GM18505 (cell line): ENCODE measurements around the gene MFSD11.
"Not testable (repeated sequence)": the region's sequence is repeated elsewhere in the genome, so short reads cannot be mapped to it uniquely, and the experiment has no call there.

Source experiments
- ATAC-seq: cut with Tn5 transposase; IDR thresholded peaks from one replicate; pipeline ENCODE4 v1.9.1; 2021; ENCODE audit not compliant: unreplicated experiment
- POLR2A ChIP-seq: IDR thresholded peaks from 4 replicates; pipeline ENCODE4 v1.6.1; 2011; ENCODE audit warnings: borderline replicate concordance; ENCODE audit not compliant: insufficient read depth, insufficient read length; ENCODE audit errors: extremely low read depth

MFSD11 gene

DNA sequence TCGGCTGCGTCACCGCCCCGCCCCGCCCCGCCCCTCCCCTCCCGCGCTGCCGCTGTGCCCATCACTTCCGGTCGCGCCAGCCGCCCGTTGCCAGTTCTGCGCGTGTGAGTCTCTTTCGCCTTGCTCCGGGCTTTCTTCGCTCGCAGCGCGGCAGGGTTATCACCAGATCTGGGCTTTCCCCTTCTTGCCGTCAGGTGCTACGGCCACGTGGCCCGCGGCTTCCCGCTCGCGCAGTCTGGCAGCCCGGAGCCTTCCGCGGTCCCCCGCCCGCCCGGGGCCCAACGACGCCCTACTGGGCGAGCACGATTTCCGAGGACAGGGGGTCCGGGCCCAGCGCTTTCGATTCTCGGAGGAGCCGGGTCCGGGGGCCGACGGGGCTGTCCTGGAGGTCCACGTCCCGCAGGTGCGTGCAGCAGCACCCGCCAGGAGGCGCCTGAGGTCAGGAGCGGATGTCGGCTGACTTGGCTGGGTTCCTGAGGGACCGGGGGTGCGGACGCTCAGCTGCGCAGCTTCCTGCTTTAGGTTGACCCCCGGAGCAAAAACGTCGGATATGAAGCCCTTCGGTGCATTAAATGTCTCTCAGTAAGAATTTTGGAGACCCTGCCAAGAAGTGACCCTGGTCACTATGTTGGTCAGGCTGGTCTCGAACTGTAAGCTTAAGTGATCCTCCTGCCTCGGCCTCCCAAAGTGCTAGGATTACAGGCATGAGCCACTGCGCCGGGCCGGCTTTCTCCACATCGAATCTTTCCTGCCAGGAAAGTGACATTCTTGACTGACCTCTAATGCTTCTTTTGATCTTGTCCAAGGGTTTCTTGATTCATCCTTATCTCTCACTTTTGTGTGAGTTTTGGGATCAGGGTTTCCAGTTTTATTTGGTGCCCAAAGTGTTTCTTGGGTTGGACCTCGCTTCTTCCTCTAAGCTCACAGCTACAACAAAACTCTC, 10.9 kb upstream of the MFSD11 start, which contains the start of gene METTL23:
Gene METTL23, plus strand, starts transcription at position 64 of the 943 bp plus-strand sequence. CDS start 2,872 bp downstream, outside the sequence.
- peak; percentile 88 for TF ChIP-seq POLR2A
- peak; percentile 47 for ATAC-seq

DNA sequence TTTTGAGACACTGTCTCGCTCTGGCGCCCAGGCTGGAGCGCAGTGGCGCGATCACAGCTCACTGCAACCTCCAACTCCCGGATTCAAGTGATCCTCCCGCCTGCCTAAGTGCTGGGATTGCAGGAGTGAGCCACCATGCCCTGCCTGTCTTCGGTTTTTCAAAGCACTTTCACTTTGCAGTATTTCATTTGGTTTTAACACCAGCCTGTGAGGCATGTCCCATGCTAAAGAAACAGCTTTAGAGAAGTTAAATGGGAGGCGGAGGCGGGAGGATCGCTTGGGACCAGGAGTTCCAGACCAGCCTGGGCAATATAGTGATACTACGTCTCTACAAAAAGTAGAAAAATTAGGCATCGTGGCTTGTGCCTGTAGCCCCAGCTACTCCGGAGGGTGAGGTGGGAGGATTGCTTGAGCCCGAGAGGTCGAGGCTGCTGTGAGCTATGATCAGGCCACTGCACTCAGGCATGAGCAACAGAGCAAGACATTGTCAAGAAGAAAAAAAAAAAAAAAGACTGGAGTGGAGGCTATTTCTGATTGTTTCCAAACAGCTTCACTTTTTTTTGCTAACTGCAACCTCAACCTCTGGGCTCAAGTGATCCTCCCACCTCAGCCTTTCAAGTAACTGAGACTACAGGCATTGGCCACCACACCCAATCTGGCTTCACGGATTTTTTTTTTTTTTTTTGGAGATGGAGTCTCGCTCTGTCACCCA, 10.0 kb upstream of the MFSD11 start:
- peak; percentile 17 for TF ChIP-seq POLR2A

GRCh38 chr17:76731800-76732733, 5.9 kb upstream of the MFSD11 start:
- ATAC-seq: not testable (repeated sequence)

More for the DNA sequence above, 10.0 kb upstream of the MFSD11 start:
- ATAC-seq: no peak

DNA sequence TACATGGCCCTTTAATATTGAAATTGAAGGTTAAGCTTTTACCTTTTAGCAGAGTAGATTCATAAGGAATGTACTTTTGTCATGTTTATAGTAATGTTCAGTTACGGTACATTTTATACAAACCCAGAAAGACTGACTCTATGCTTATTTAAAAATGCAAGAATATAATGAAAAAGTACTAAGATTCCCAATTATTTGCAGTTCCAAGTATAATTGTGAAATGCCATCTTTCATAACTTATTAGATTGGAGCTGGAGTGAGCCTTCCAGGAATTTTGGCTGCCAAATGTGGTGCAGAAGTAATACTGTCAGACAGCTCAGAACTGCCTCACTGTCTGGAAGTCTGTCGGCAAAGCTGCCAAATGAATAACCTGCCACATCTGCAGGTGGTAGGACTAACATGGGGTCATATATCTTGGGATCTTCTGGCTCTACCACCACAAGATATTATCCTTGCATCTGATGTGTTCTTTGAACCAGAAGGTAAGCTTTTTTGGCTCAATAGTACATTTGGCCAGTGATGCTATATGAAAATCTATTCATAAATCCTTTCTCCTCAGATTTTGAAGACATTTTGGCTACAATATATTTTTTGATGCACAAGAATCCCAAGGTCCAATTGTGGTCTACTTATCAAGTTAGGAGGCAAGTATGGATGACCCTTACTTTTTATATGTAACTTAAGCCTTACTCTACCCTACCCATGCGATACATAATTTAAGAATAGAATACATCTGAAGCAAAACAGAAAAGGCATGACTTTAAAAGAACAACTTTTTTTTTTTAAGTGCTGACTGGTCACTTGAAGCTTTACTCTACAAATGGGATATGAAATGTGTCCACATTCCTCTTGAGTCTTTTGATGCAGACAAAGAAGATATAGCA, 4.9 kb upstream of the MFSD11 start:
- no peak for ATAC-seq

DNA sequence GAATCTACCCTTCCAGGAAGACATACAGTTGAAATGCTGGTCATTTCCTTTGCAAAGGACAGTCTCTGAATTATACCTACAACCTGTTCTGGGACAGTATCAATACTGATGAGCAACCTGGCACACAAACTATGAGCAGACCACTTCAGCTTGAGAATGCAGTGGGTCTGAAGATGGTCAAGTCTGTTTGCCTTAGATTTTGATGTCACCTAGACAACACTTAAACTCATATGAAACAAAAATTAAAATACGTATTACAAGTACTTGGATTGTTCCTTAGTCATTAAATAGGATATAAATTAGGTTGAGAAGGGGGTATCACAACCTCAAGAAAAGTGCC, 4.3 kb upstream of the MFSD11 start:
- TF ChIP-seq POLR2A: no peak
- no peak for ATAC-seq

More for the DNA sequence above, 4.9 kb upstream of the MFSD11 start:
- TF ChIP-seq POLR2A: peak; percentile 32

- peak; percentile 19 for TF ChIP-seq POLR2A
- ATAC-seq: no peak
Observed at GRCh38 chr17:76734080-76734840, 3.7 kb upstream of the MFSD11 start.

DNA sequence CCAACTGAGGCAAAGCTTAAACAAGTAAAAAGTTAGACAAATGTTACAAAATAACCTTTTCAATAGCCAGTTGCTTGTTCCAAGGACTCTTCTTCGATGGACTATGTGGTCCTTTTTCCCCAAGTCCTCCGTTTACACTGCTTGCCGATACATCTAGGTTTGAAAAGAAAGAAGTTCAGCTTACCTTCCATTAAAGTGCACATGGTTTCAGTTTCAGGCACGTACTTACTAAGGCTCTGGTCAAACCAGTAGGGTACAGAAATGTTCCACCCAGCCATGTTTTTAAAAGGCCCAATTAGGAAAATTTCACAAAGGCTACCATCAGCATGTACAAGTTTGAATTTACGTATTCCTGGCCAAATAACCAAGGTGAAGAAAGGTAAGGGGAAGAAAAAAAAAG, 2.9 kb upstream of the MFSD11 start:
- no peak for TF ChIP-seq POLR2A
- ATAC-seq: no peak

GRCh38 chr17:76735586-76736348, 2.2 kb upstream of the MFSD11 start:
- TF ChIP-seq POLR2A: no peak
- no peak for ATAC-seq

DNA sequence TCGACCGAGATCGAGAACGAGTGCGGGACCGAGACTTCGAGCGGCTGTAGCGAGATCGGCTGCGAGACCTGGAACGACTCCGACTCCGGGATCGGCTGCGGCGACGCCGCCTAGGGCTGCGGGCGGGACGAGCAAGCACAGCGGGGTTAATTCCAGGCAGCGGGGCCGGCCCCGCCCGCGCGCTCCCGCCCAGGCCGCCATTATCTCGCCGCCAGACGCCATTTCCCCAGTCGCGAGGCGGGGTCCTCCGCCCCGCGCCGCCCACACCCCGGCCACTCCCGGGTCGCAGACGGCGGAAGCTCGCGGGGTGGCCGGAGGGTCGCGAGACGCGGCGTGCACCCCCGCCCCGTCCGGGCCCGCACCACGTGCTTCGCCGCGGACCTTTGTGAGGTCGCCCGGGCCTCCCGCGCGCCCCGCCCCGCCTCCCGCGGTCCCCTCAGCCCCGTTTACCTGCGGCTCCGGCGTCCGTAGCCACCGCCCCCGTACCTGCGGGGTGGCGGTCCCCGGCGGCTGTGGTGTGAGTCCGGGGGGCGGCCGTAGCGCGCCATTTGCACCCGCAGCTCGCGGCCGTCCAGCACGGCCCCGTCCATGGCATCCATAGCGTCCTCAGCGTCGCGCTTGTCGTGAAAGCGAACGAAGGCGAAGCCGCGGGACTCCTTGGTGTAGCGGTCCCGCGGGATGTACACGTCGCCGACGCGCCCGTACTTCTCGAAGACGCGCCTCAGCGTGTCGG, 1.4 kb upstream of the MFSD11 start:
- peak; percentile 19 for ATAC-seq
- TF ChIP-seq POLR2A: peak; percentile 19

- peak; percentile 58 for ATAC-seq
- TF ChIP-seq POLR2A: peak; percentile 100
Observed at GRCh38 chr17:76737082-76737675, 740 bp upstream of the MFSD11 start, which contains the start of gene SRSF2. Gene SRSF2 (minus strand): TSS chr17:76737331. CDS start chr17:76737160, 171 bp downstream.

DNA sequence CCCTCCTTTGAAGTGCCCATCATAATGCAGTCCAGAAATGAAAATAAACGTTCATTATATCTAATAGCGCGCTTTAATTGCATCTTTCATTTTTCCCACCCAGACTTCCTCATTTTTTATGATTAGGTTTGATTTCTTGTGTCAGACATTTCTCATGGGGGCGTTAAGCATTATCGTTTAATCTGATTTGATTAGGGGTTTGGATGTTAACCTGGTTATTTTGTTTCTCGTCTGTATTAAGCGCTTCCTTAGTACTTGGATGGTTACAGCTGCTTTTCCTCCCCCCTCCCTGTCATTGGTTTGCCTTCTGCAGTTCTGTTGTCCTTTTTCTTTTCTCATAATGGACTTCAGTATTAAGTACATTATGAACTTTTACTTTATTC, 540 bp downstream of the MFSD11 start:
- TF ChIP-seq POLR2A: no peak
- ATAC-seq: no peak

DNA sequence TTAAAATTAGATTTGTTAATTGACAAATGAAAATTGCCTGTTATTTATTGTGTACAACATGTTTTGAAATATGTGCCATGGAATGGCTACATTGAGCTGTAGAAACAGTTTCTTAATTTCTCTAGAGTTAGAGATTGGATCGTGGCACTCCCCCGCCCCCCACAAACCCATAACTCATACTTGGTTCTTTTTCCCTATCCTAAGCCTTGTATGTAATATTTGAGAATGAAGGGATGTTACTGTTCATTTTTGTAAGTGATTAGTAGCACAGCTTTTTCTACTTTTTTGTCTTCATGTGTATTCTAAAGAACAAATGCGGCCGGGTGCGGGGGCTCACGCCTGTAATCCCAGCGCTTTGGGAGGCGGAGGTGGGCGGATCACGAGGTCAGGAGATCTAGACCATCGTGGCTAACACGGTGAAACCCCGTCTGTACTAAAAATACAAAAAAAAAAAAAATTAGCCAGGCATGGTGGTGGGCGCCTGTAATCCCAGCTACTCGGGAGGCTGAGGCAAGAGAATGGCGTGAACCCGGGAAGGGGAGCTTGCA, 1.7 kb downstream of the MFSD11 start:
- ATAC-seq: not testable (repeated sequence)
